Measurements from ENCODE around the gene SLC10A4. TPM values are rescaled to one million over a fixed set of nuclear protein-coding genes. Genes with fewer than 3 reads are reported as not detected.

Gene SLC10A4
- total RNA-seq, 1 donor from 2014 or later: not detected

DNA sequence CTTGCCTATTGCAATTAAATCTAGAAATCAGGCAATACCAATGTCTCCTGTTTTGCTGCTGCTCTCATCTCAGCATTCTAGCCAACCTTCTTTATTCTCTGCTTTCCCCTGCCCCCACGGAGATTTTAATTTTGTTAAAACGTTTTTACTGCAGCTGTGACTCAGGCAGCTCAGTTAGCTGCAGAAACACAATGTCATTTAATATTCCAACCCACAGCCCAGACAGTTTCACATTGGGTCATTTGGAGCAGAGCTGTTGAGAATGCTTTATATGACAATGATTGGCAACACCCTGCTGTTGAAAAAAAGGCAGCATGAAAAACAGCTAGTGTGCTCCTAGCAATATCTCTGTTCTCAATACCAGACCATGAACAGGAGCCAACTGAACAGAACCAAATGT lies 12.6 kb upstream of the SLC10A4 start:
- intact Hi-C loops (cut with micrococcal nuclease): no loop called here
- Mint-ChIP-seq H3K27ac (no peak overlapping the region), H3K4me3 (no peak overlapping the region), H3K36me3 (ENCODE audit: low read depth) (no peaks in the 10 kb centered on the region), H3K27me3 (peaks cover 14% of the 10 kb centered on the region), H3K4me1 (no peaks in the 10 kb centered on the region), H3K9me3 (no peaks in the 10 kb centered on the region)
- DNase-seq: no peak

DNA sequence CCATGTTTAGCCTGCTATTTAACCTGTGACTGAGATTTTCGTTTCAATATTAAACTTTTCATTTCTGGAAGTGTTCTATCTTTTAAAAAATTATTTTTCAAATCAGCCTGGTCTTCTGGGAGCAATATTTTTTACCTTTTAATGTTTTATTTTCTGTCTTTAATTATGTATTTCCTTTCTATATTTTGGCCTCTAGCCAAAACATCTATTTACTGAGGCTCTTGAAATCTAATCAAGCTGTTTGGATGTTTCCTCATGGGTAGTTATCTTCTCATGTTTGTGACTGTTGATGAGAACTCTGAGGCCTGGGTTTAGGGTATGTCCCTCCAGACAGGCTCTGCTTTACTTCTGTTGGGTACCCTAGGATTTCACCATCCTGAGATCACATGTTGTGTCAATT lies 10.3 kb upstream of the SLC10A4 start:
- no peaks in the 10 kb centered on the region for H3K9me3 Mint-ChIP-seq
- no peaks in the 10 kb centered on the region for H3K4me1 Mint-ChIP-seq
- intact Hi-C loops (cut with micrococcal nuclease): no loop called here
- no peaks in the 10 kb centered on the region for H3K36me3 Mint-ChIP-seq (ENCODE audit: low read depth)
- no peak overlapping the region for H3K27ac Mint-ChIP-seq
- no peak for DNase-seq
- H3K27me3 Mint-ChIP-seq: peaks cover 22% of the 10 kb centered on the region
- no peak overlapping the region for H3K4me3 Mint-ChIP-seq

DNA sequence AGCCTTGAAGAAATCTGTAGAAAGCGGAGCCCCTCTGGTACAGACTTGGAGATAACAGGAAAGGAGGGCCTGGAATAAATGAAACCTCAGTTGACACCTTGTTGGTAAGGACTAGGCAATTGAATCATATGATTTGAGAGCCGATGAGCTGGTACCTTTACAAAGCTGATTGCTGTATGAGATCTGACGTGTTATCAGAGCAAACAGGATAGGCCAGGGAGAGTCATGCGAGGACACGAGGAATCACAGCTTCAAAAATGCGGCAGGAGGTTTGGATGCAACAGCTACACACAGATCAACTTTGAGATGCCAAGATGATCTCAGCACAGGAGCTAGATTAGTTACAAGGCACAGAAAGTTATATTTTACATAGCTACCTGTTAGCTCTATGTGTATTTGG lies 7.4 kb upstream of the SLC10A4 start:
- no peak for DNase-seq
- Mint-ChIP-seq H3K36me3 (ENCODE audit: low read depth) (no peaks in the 10 kb centered on the region), H3K9me3 (no peaks in the 10 kb centered on the region), H3K4me1 (no peaks in the 10 kb centered on the region), H3K27ac (no peak overlapping the region), H3K4me3 (no peak overlapping the region), H3K27me3 (peaks cover 20% of the 10 kb centered on the region)
- intact Hi-C loops (cut with micrococcal nuclease): no loop called here

DNA sequence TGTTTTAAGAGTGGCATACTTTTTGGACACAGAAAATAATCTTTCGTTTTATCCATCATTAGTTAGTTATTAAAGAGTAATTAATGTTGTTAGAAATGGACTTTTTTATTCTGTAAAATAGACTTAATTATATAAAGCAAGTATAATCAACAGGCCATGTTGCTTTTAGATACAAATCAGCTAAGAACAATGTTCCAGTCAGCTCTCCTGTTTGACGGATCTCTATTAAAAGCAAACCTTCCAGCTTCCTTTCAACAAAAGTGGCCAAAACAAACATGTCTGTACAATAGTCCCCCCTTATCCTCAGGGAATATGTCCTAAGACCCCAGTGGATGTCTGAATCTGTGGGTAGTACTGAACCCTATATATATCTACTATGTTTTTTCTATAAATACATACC lies 4.9 kb upstream of the SLC10A4 start:
- intact Hi-C loops (cut with micrococcal nuclease): no loop called here
- Mint-ChIP-seq H3K4me1 (peaks cover 2% of the 10 kb centered on the region), H3K9me3 (no peaks in the 10 kb centered on the region), H3K4me3 (no peak overlapping the region), H3K27ac (no peak overlapping the region), H3K27me3 (peaks cover 42% of the 10 kb centered on the region), H3K36me3 (ENCODE audit: low read depth) (no peaks in the 10 kb centered on the region)
- no peak for DNase-seq

DNA sequence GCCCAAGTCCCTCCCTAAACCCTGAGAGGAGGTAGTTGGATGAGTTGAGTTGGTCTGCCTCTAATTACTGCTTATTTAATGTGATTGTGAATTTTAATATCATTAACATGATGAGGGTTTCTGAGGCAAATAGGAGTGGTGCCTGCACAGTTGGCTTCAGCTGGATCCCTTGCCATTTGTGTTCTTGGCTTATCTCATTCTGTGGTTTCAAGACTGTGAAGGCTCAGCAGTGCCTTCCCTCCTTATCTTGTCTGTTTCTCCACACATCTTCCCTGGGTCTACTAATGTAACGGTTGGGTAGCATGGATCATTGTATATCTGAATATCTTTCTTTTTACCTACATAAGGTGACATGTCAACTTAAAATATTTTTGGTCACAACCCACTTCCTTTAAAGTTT lies 1.6 kb upstream of the SLC10A4 start:
- Mint-ChIP-seq H3K27ac (no peak overlapping the region), H3K4me3 (no peak overlapping the region), H3K27me3 (peaks cover 59% of the 10 kb centered on the region), H3K4me1 (peaks cover 11% of the 10 kb centered on the region), H3K9me3 (no peaks in the 10 kb centered on the region), H3K36me3 (ENCODE audit: low read depth) (no peaks in the 10 kb centered on the region)
- no peak for DNase-seq
- intact Hi-C loops (cut with micrococcal nuclease): no loop called here

DNA sequence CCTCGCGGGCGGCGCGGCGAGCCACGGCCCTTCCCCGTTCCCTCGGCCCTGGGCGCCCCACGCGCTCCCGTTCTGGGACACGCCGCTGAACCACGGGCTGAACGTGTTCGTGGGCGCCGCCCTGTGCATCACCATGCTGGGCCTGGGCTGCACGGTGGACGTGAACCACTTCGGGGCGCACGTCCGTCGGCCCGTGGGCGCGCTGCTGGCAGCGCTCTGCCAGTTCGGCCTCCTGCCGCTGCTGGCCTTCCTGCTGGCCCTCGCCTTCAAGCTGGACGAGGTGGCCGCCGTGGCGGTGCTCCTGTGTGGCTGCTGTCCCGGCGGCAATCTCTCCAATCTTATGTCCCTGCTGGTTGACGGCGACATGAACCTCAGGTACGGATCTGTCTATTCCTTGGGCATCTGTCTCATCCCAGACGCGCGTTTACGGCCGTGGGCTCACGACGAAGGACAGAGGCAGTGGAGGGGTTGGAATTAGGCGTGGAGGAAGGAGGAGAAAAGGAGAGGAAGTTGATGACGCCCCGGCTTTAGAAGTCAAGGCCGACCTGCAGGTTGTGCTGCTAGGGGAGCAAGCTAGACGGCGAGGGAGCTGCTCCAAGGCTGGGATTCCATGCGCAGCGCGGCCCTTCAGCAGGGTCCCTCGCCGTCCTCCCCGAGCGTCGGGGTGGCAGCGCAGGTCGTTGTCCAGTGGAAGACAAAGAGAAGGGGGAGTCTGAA lies 792 bp downstream of the SLC10A4 start:
- peak overlapping the region; percentile 60 for H3K27ac Mint-ChIP-seq
- intact Hi-C loops (cut with micrococcal nuclease): no loop called here
- H3K36me3 Mint-ChIP-seq (ENCODE audit: low read depth): no peaks in the 10 kb centered on the region
- peaks cover 69% of the 10 kb centered on the region for H3K27me3 Mint-ChIP-seq
- H3K4me1 Mint-ChIP-seq: peaks cover 11% of the 10 kb centered on the region
- DNase-seq: peak; percentile 67
- H3K4me3 Mint-ChIP-seq: peak overlapping the region; percentile 73
- no peaks in the 10 kb centered on the region for H3K9me3 Mint-ChIP-seq

DNA sequence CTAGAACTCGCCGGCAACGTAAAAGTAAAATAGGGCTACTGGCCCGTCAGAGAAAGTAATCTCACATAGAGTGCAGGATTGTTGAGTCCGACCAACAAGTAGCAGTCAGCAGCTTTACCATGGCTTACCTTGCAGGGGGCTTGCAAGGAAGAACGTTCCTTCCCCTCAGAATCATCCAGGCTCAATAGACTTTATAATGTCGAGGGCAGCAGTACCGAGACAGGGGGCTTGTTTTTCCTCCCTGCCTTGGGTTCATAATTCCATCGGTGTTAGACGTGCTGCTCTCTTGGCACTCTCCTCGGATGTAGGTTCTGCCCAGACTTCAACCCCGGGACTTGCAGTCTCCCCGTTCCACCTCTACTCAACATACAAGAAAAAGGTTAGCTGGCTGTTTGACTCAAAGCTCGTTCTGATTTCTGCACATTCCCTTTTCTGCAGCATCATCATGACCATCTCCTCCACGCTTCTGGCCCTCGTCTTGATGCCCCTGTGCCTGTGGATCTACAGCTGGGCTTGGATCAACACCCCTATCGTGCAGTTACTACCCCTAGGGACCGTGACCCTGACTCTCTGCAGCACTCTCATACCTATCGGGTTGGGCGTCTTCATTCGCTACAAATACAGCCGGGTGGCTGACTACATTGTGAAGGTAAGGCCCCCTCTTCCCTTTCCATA lies 1.5 kb downstream of the SLC10A4 start:
- H3K4me3 Mint-ChIP-seq: peak overlapping the region; percentile 73
- H3K27ac Mint-ChIP-seq: no peak overlapping the region
- H3K36me3 Mint-ChIP-seq (ENCODE audit: low read depth): no peaks in the 10 kb centered on the region
- no peak for DNase-seq
- intact Hi-C loops (cut with micrococcal nuclease): no loop called here
- peaks cover 11% of the 10 kb centered on the region for H3K4me1 Mint-ChIP-seq
- no peaks in the 10 kb centered on the region for H3K9me3 Mint-ChIP-seq
- peaks cover 74% of the 10 kb centered on the region for H3K27me3 Mint-ChIP-seq

DNA sequence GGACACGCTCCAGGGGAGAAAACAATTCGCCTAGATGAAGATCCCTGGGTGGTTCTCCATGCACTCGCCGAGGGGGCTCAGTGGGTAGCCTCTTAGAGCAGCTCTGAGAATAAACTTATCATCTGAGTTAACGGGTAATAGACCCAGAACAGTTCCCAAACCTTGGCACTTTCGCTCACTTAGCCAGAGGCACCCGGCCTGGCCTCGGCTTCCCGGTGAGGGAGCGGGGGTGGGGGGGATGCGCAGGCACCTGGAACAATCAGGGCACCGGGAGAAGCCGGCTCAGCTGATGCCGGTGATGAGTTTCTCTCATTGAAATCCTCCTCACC lies 6.5 kb downstream of the SLC10A4 start:
- H3K4me1 Mint-ChIP-seq: peaks cover 4% of the 10 kb centered on the region
- peak overlapping the region; percentile 60 for H3K4me3 Mint-ChIP-seq
- no peaks in the 10 kb centered on the region for H3K9me3 Mint-ChIP-seq
- H3K27me3 Mint-ChIP-seq: peaks cover 60% of the 10 kb centered on the region
- no peaks in the 10 kb centered on the region for H3K36me3 Mint-ChIP-seq (ENCODE audit: low read depth)
- intact Hi-C loops (cut with micrococcal nuclease): loop anchor here (10.0 kb wide), 1 partner anchor 455 kb away; no protein-coding TSS in a partner anchor
- H3K27ac Mint-ChIP-seq: no peak overlapping the region
- DNase-seq: no peak

DNA sequence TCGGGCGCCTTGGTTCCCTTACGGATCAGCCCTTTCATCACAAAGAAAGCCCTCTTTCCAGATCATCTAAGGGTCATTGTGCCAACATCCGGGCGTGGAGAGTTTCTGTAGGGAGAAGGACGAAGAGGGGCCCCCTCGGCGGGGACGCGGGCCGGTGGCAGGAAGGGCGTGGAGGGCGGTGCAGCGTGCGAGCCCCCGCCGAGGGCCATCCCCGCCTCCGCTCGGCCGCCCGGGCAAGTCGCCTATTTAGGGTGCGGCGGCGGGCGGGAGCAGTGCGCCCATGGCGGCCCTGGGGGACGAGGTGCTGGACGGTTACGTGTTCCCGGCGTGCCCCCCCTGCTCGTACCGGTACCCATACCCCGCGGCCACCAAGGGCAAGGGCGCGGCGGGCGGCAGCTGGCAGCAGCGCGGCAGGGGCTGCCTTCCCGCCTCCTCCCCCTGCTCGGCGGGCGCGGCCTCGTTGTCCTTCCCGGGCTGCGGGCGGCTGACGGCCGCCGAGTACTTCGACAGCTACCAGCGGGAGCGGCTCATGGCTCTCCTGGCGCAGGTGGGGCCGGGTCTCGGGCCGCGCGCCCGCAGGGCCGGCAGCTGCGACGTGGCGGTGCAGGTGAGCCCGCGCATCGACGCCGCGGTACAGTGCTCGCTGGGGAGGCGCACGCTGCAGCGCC lies 7.0 kb downstream of the SLC10A4 start, which contains the start of gene ZAR1:
Gene ZAR1, plus strand, starts transcription at position 241 of the 668 bp plus-strand sequence. Its CDS starts 40 bp downstream, at position 281.
- intact Hi-C loops (cut with micrococcal nuclease): loop anchor here (10.0 kb wide), 1 partner anchor 455 kb away; no protein-coding TSS in a partner anchor
- Mint-ChIP-seq H3K27me3 (peaks cover 55% of the 10 kb centered on the region), H3K4me3 (peak within 1 kb of the TSS; percentile 60)

DNA sequence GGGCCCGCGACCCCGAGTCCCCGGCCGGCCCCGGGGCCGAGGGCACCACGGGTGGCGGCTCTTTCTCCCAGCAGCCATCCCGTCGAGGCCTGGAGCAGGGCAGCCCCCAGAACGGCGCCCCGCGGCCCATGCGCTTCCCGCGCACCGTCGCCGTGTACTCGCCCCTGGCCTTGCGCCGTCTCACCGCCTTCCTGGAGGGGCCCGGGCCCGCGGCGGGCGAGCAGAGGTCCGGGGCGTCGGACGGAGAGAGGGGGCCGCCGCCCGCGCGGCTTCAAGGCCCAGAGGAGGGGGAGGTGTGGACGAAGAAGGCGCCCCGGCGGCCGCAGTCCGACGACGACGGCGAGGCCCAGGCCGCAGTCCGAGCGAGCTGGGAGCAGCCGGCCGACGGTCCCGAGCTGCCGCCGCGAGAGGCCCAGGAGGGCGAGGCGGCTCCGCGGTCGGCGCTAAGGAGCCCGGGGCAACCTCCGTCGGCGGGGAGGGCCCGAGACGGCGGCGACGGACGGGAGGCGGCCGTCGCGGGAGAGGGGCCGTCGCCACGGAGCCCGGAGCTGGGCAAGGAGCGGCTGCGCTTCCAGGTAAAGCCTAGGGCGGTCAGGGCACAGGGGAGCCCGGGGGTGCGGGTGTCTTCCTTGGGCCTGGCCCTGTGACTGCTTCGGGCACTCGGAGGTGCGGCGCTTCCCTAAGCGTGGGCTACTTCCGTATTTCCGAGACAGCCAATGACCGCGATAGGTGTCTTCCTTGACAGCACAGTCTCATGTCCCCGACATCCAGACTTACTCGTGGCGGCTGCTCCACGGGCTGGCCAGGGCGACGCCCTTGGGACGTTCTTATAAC lies 7.8 kb downstream of the SLC10A4 start:
- H3K9me3 Mint-ChIP-seq: no peaks in the 10 kb centered on the region
- DNase-seq: no peak
- H3K27me3 Mint-ChIP-seq: peaks cover 49% of the 10 kb centered on the region
- no peaks in the 10 kb centered on the region for H3K4me1 Mint-ChIP-seq
- H3K4me3 Mint-ChIP-seq: no peak overlapping the region
- no peaks in the 10 kb centered on the region for H3K36me3 Mint-ChIP-seq (ENCODE audit: low read depth)
- H3K27ac Mint-ChIP-seq: no peak overlapping the region
- intact Hi-C loops (cut with micrococcal nuclease): loop anchor here (10.0 kb wide), 1 partner anchor 456 kb away; no protein-coding TSS in a partner anchor

More for the DNA sequence above, 7.0 kb downstream of the SLC10A4 start, which contains the start of gene ZAR1:
- H3K27ac Mint-ChIP-seq: no peak within 1 kb of the TSS
- no peak for DNase-seq
- H3K36me3 Mint-ChIP-seq (ENCODE audit: low read depth): no peaks in the 10 kb centered on the region
- H3K9me3 Mint-ChIP-seq: no peaks in the 10 kb centered on the region
- H3K4me1 Mint-ChIP-seq: no peaks in the 10 kb centered on the region

DNA sequence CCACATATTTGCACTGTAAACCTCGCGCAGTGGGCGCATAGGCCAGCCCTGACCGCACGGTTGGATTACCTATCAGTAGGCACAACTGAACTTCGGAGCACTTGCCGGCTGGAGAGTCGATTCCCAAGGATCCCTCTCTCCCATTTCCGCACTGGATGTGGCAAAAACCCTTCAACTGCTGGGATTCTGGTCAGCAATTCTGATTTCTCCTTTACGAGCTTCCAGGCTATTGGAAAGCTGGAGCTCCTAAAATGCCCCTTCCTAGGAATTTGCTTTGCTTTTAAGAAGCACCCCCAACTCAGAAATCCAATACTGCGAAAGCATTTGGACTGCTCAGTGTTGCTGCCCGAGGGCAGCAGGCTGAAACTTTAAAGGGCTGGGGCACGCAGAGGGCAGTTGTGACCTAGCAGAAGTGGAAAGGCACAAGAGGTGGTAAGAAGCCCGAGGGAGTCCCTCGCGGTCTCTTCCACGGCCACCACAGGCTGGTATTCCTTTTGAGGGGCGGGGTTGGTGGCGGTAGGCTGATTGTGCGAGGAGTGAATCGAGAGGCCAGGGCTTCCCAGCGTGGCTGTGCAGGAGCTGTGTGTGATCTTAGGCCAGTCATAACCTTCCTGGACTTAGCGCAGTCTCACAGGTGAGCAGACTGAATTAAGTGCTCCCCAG lies 8.5 kb downstream of the SLC10A4 start:
- Mint-ChIP-seq H3K9me3 (no peaks in the 10 kb centered on the region), H3K27me3 (peaks cover 47% of the 10 kb centered on the region), H3K4me1 (no peaks in the 10 kb centered on the region), H3K4me3 (no peak overlapping the region), H3K27ac (no peak overlapping the region), H3K36me3 (ENCODE audit: low read depth) (no peaks in the 10 kb centered on the region)
- DNase-seq: no peak
- intact Hi-C loops (cut with micrococcal nuclease): loop anchor here (10.0 kb wide), 1 partner anchor 457 kb away; no protein-coding TSS in a partner anchor

DNA sequence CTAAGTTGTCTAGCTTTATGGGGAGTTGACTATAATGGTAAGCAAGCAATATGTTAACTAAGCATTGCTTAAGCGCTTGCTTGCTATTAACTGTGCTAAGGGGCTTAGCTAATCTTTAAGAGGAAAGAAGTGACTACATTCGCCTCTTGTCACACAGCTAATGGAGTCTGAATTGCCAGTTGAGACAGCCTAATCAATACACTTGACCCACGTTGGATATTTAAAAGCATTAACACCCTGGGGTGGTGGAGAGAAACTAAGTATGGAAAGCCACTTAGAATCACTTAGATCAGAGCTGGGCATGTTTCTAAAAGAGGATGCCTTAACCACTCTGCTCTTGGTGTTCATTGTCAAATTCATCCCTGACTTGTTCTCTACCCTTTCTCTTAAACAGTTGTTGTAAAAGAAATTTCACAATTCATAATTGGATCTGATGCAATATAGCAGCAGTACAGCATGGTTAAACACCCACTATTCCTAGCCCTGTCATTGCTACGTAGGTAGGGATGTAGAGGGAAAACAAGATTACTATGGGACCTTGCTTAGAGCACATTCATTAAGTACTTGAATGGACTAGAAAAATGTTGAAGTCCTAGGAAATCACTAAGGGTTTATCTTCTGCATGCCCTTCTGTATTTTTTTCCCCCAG lies 10.4 kb downstream of the SLC10A4 start:
- Mint-ChIP-seq H3K4me1 (no peaks in the 10 kb centered on the region), H3K27me3 (peaks cover 31% of the 10 kb centered on the region), H3K36me3 (ENCODE audit: low read depth) (peaks cover under 1% of the 10 kb centered on the region), H3K4me3 (no peak overlapping the region), H3K9me3 (no peaks in the 10 kb centered on the region), H3K27ac (no peak overlapping the region)
- intact Hi-C loops (cut with micrococcal nuclease): loop anchor here (10.0 kb wide), 1 partner anchor 459 kb away; no protein-coding TSS in a partner anchor
- no peak for DNase-seq

Data from activated CD4-positive, alpha-beta T cell treated with anti-CD3 and anti-CD28 coated beads, Interleukin-2, amount 10 ng/mL, durations not matched to agents 24 days and 14 days (primary cell).